Measurements from ENCODE around the gene LRRTM3.

DNA sequence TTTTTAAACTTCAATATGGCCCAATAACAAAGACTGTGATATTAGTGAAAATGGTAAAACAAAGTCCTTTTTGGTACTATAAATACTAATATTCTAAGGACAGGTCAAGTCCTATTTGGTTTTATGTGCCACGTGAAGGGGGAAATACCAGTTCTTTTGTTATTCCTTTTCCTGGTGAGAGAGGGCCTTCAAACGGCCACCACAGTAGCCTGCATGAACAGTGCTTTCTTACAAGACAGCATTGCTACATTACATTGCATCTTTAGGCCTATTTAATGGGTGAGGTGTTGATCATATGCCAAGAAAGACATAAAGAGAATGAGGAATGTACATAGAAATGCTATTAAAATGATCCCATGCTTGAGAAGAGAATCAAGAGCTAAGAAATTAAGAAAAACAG, 214.8 kb downstream of the LRRTM3 start:
- no peak for TF ChIP-seq YY1 (IDR thresholded peaks at IDR 0.05; ENCODE audit: insufficient read depth, insufficient read length)
- no peak for TF ChIP-seq ZNF274 (IDR thresholded peaks at IDR 0.05; ENCODE audit: low read depth, low read length)
- TF ChIP-seq SUZ12 (IDR thresholded peaks at IDR 0.05; ENCODE audit: extremely low read depth, insufficient read depth, insufficient read length): no peak
